T47D (cell line): ENCODE measurements around the gene AUTS2.

Experiments used
- DNase-seq, 2 experiments: peaks; one replicate each; pipeline versions ENCODE4 v3.0.0 to v3.0.0-alpha.2; 2011 to 2012; ENCODE audit warnings: low read depth in 1 of 2, low spot score in 1 of 2
- JUND ChIP-seq: IDR thresholded peaks from 2 replicates; pipeline ENCODE4 v1.6.1; 2012; ENCODE audit warnings: low read depth
- in situ Hi-C: cut with HindIII; loops from 2 replicates; pipeline ENCODE4 v1.10.0; 2016; ENCODE audit warnings: low sequenced_read_pairs, low pct_unique_long_range_greater_than_20kb

The AUTS2 gene

GRCh38 chr7:69956541-69956940 is 358.3 kb downstream of the AUTS2 start:
- DNase-seq, result no peak
- no peak for TF ChIP-seq JUND
- in situ Hi-C loops, result no loop called here

- DNase-seq, result no peak
- in situ Hi-C loops, result no loop called here
- TF ChIP-seq JUND, result no peak
These were observed 359.4 kb downstream of the AUTS2 start for GRCh38 chr7:69957661-69958060.

GRCh38 chr7:69959789-69960499 is 361.7 kb downstream of the AUTS2 start:
- in situ Hi-C loops, result no loop called here
- DNase-seq, result no peak
- no peak for TF ChIP-seq JUND

- no peak for DNase-seq
- in situ Hi-C loops, result no loop called here
- TF ChIP-seq JUND, result no peak
These were observed 363.2 kb downstream of the AUTS2 start for GRCh38 chr7:69961436-69961835.

GRCh38 chr7:69962186-69963065 is 364.2 kb downstream of the AUTS2 start:
- no peak for TF ChIP-seq JUND
- in situ Hi-C loops, result no loop called here
- peak in 1 of 2 experiments; percentile 17 for DNase-seq

- no peak for DNase-seq
- no peak for TF ChIP-seq JUND
- in situ Hi-C loops, result no loop called here
These were observed 365.1 kb downstream of the AUTS2 start for GRCh38 chr7:69963393-69963792.

GRCh38 chr7:69966766-69967591 is 368.7 kb downstream of the AUTS2 start:
- DNase-seq, result peak in 1 of 2 experiments; percentile 78
- in situ Hi-C loops, result no loop called here
- TF ChIP-seq JUND, result no peak

- in situ Hi-C loops, result no loop called here
- TF ChIP-seq JUND, result no peak
- DNase-seq, result peak in 1 of 2 experiments; percentile 82
These were observed 369.6 kb downstream of the AUTS2 start for GRCh38 chr7:69967689-69968450.

- TF ChIP-seq JUND, result no peak
- in situ Hi-C loops, result no loop called here
- DNase-seq, result no peak
These were observed 370.8 kb downstream of the AUTS2 start for GRCh38 chr7:69968969-69969556.

- in situ Hi-C loops, result no loop called here
- no peak for DNase-seq
- TF ChIP-seq JUND, result no peak
These were observed 383.4 kb downstream of the AUTS2 start for GRCh38 chr7:69981646-69982045.

GRCh38 chr7:69982197-69982596 is 383.9 kb downstream of the AUTS2 start:
- DNase-seq, result no peak
- no peak for TF ChIP-seq JUND
- in situ Hi-C loops, result no loop called here
